Activated CD4-positive, alpha-beta memory T cell treated with anti-CD3 and anti-CD28 coated beads for 36 hours (primary cell): ENCODE results near the gene PHACTR1. TPM values are rescaled to one million over a fixed set of nuclear protein-coding genes. Genes with fewer than 3 reads are reported as not detected.
A peak's percentile ranks its signal among the peaks of the same experiment; 100 is the strongest.

Source experiments
- CTCF ChIA-PET: fragments of 350-600 bp; sonication (Branson Sonifier 250); formaldehyde crosslinking; loops from one replicate; lab custom pipeline; 2021; ENCODE audit warnings: antibody characterized with exemption, inconsistent platforms; lab: Charles Lee
- POLR2A ChIA-PET: fragments of 350-600 bp; sonication (Branson Sonifier 250); formaldehyde crosslinking; loops from one replicate; lab custom pipeline; 2021; ENCODE audit warnings: antibody characterized with exemption; lab: Charles Lee
- DNase-seq: peaks from one replicate; pipeline ENCODE4 v3.0.0-alpha.2; 2020
- H3K27ac Mint-ChIP-seq: one replicate; pipeline ENCODE4 v1.8.0; 2021; ENCODE audit warnings: mixed read lengths
- H3K27me3 Mint-ChIP-seq: one replicate; pipeline ENCODE4 v1.8.0; 2021; ENCODE audit warnings: mixed read lengths
- H3K36me3 Mint-ChIP-seq: one replicate; pipeline ENCODE4 v1.8.0; 2021; ENCODE audit warnings: mixed read lengths
- H3K4me1 Mint-ChIP-seq: one replicate; pipeline ENCODE4 v1.8.0; 2021; ENCODE audit warnings: low read depth, mixed read lengths
- H3K4me3 Mint-ChIP-seq: one replicate; pipeline ENCODE4 v1.8.0; 2021; ENCODE audit warnings: mild to moderate bottlenecking, mixed read lengths
- H3K9me3 Mint-ChIP-seq: one replicate; pipeline ENCODE4 v1.8.0; 2021; ENCODE audit warnings: mixed read lengths
- intact Hi-C: fragments of 100-400 bp; cut with micrococcal nuclease; formaldehyde crosslinking; loops from one replicate; pipeline ENCODE4 v1.15.1; 2023
- total RNA-seq, 2 experiments: library from RNA; stranded (reverse); gene quantifications; one replicate each; pipeline ENCODE4 v1.2.3, GENCODE V29; 2021

PHACTR1 gene
- total RNA-seq, 2 experiments from 2014 or later: not detected

DNA sequence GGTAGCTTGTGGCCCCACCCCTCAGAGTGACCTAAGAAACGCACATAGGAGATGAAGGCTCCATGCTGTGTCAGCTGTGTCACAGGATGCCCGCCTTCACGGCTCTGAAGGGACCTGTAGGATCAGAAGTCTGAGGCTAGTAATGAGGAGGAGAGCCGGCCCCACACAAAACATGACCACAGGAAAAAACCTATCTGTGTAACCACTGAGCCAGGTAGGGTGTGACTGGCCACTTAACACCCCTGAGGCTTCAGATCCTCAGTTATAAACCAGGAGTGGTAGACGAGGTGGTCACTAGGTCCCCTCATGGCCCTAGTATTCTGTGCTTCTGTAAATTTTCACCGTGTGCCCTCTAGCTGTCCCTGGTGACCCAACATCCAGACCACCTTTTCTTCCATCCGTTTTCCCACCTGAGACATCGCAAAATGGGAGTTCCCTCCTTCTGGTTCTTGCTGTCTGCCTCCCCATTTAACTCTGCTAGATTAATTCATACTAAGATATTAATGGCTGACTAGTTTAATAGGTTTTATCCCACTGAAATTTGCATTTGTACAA is 558.9 kb downstream of the PHACTR1 start:
- Mint-ChIP-seq H3K4me3 (no peak overlapping the region), H3K4me1 (peaks cover 16% of the 10 kb centered on the region), H3K27ac (no peak overlapping the region), H3K27me3 (no peaks in the 10 kb centered on the region), H3K9me3 (no peaks in the 10 kb centered on the region), H3K36me3 (no peaks in the 10 kb centered on the region)
- ChIA-PET POLR2A (no interaction called here), CTCF (interaction anchor here (0.6 kb wide), 1 partner anchor 354 kb away, joined by 3 read pairs; no protein-coding TSS in a partner anchor)
- intact Hi-C loops: loop anchor here (2.0 kb wide), 1 partner anchor 53 kb away; the partner anchor contains the start of gene TBC1D7
- no peak for DNase-seq

DNA sequence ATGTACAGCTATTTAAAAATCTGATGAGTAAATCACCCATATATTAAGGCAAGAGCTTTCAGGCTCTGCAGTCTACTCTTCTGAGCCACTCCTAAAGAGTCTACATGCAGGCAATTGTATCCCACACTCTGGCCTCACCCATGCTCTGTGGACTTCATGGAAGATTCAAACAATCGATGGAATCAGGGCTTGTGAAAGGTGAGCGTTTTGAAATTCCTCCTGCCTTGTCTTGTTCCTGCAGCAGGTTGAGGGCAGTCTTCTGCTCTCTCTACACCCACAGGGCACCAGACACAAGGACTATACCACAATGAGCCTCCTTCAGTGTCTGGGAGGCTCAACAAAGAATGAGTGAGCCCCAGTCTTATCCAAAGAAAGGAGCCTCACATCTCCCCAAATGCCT is 560.7 kb downstream of the PHACTR1 start:
- intact Hi-C loops: no loop called here
- no peaks in the 10 kb centered on the region for H3K36me3 Mint-ChIP-seq
- no peaks in the 10 kb centered on the region for H3K9me3 Mint-ChIP-seq
- ChIA-PET POLR2A (no interaction called here), CTCF (no interaction called here)
- no peak for DNase-seq
- no peak overlapping the region for H3K27ac Mint-ChIP-seq
- no peak overlapping the region for H3K4me3 Mint-ChIP-seq
- H3K4me1 Mint-ChIP-seq: peaks cover 16% of the 10 kb centered on the region
- H3K27me3 Mint-ChIP-seq: no peaks in the 10 kb centered on the region

DNA sequence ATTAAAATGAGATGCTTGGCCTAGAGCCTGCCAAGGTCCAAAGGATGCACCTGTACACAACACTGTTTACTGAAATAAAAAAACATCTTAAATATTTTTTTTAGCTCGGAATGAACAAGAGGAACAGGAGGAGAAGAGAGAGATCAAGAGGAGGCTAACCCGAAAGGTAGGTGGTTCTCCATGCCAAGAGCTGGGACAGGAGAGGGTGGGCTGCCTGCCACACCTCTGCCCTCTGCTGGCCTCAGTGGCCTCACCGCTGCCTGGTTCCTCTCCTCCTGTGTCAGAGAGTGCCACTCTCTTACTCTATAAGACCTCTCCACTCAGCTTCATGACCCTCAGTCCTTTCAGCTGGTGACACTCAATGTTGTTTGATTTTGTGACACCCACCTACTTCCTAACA is 561.6 kb downstream of the PHACTR1 start:
- Mint-ChIP-seq H3K36me3 (no peaks in the 10 kb centered on the region), H3K4me1 (peaks cover 15% of the 10 kb centered on the region), H3K27me3 (no peaks in the 10 kb centered on the region), H3K27ac (no peak overlapping the region), H3K4me3 (no peak overlapping the region), H3K9me3 (no peaks in the 10 kb centered on the region)
- intact Hi-C loops: no loop called here
- ChIA-PET POLR2A (no interaction called here), CTCF (interaction anchor here (1.4 kb wide), 2 partner anchors 25 to 83 kb away, joined by 4 read pairs; no protein-coding TSS in a partner anchor)
- DNase-seq: peak; percentile 27

DNA sequence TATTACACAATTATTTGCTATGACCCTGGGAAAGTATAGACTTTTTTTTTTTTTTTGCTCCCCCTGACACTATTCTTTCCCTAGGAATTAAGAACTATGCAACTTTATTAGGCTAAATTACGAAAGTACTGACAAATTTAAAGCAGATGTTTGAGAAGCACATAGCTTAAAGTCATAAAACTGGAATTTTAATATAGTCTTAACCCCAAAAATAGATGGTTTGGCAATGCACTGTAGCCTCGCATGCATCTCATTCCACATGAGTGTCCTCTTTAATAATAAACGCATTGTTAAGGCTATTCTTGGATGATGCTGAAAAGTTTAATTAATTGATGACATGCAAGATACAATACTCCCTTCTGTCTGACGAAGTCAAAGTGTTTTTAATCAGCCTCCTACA is 562.4 kb downstream of the PHACTR1 start:
- Mint-ChIP-seq H3K27ac (no peak overlapping the region), H3K36me3 (no peaks in the 10 kb centered on the region), H3K9me3 (no peaks in the 10 kb centered on the region), H3K4me1 (peaks cover 8% of the 10 kb centered on the region), H3K27me3 (no peaks in the 10 kb centered on the region), H3K4me3 (no peak overlapping the region)
- intact Hi-C loops: no loop called here
- no peak for DNase-seq
- ChIA-PET CTCF (interaction anchor here (1.4 kb wide), 2 partner anchors 24 to 84 kb away, joined by 4 read pairs; no protein-coding TSS in a partner anchor), POLR2A (no interaction called here)

DNA sequence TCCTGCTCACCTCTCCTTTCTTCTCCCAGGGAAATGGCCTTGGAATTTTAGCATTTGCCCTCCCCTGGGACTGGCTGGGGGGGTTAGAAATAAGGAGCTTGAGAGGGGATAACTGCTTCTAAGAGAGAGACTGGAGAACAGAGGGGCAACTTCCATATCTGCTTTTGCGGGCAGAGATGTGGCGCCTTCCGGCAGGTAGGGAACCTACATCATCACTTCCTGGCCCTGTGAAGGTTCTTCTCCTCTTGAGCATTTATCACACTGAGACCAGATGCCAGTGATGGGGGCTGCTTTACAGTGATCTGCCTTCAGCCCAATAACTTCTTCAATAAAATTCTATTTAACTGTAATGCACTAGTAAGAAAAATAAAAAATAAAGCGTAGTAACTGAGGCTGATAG is 563.7 kb downstream of the PHACTR1 start:
- H3K4me3 Mint-ChIP-seq: no peak overlapping the region
- intact Hi-C loops: no loop called here
- H3K36me3 Mint-ChIP-seq: no peaks in the 10 kb centered on the region
- POLR2A ChIA-PET: no interaction called here
- no peak overlapping the region for H3K27ac Mint-ChIP-seq
- no peak for DNase-seq
- CTCF ChIA-PET: no interaction called here
- no peaks in the 10 kb centered on the region for H3K27me3 Mint-ChIP-seq
- H3K4me1 Mint-ChIP-seq: no peaks in the 10 kb centered on the region
- H3K9me3 Mint-ChIP-seq: no peaks in the 10 kb centered on the region

DNA sequence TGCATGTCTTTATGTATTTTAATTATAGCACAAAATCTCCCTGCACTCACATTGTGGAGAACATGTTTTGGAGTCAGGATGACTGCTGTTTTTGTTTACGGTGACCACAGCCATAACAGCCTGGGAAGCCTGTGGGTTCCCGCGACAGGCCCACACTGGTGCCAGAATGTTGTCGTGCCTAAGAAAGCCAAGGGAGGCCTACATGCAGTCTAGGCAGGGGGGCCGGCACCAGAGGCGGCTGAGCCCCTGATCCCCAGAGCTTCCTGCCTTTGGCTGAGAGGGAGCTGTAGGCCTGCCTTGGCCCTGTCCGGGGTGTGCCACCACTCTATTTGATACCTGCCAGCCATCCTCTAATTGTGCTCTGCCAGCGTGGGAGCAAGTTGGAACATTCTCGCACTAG is 565.1 kb downstream of the PHACTR1 start:
- intact Hi-C loops: no loop called here
- no peaks in the 10 kb centered on the region for H3K4me1 Mint-ChIP-seq
- no peaks in the 10 kb centered on the region for H3K27me3 Mint-ChIP-seq
- peaks cover 5% of the 10 kb centered on the region for H3K36me3 Mint-ChIP-seq
- no peak overlapping the region for H3K4me3 Mint-ChIP-seq
- ChIA-PET POLR2A (no interaction called here), CTCF (no interaction called here)
- DNase-seq: no peak
- H3K27ac Mint-ChIP-seq: no peak overlapping the region
- H3K9me3 Mint-ChIP-seq: peaks cover 9% of the 10 kb centered on the region

DNA sequence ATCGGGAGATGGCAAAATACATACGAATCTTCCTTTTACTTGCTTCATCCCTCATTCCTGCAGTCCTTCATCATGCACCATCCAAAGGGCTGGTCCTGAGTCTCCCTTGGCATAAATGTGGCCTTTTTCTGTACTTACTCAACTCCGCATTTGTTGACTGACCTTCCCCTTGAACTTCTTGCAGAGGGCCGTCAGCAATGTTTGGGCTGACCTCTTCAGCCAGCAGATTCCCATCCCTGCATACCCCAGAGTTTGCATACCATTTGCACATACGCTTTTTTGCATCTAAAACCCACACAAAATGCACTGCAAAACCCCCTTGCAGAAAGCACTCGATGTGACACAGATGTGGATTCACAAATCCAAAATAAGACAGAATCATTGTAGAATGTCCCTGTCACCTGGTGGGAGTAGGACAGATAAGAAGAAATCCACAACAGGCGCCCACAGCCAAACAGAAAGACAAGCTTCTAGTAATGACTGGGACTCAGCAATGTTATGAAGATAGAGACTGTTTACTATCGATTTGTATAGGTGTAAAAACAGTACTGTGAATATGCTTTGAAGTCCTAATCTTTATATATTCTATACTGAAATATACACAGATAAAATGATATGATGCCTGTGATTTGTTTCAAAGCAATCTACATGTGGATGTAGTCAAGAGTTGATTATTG is 566.0 kb downstream of the PHACTR1 start:
- ChIA-PET POLR2A (interaction anchor here (0.6 to 1.3 kb wide), 2 partner anchors 8 to 285 kb away, joined by 3 to 4 read pairs; no protein-coding TSS in a partner anchor), CTCF (interaction anchor here (0.9 kb wide), 1 partner anchor 19 kb away, joined by 3 read pairs; no protein-coding TSS in a partner anchor)
- H3K27ac Mint-ChIP-seq: no peak overlapping the region
- H3K9me3 Mint-ChIP-seq: peaks cover 17% of the 10 kb centered on the region
- DNase-seq: peak; percentile 37
- no peaks in the 10 kb centered on the region for H3K4me1 Mint-ChIP-seq
- no peak overlapping the region for H3K4me3 Mint-ChIP-seq
- no peaks in the 10 kb centered on the region for H3K27me3 Mint-ChIP-seq
- intact Hi-C loops: no loop called here
- H3K36me3 Mint-ChIP-seq: peaks cover 13% of the 10 kb centered on the region

DNA sequence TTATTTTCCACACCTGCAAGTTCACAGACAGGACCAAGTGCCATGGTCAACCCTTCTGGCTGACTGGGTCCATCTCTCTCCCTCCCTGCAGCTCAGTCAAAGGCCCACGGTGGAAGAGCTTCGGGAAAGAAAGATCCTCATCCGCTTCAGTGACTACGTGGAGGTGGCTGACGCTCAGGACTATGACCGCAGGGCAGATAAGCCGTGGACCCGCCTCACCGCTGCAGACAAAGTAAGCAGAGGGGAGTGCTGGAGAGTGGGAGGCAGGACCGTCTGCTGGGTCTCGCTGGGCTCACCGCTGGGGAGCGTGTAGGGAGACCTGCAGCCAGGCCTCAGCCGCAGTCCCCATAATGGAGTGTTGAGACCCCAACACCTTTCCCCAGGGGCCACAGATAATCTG is 566.8 kb downstream of the PHACTR1 start:
- POLR2A ChIA-PET: interaction anchor here (0.6 to 1.3 kb wide), 2 partner anchors 9 to 284 kb away, joined by 3 to 4 read pairs; no protein-coding TSS in a partner anchor
- no peak overlapping the region for H3K4me3 Mint-ChIP-seq
- H3K27me3 Mint-ChIP-seq: no peaks in the 10 kb centered on the region
- no peaks in the 10 kb centered on the region for H3K4me1 Mint-ChIP-seq
- no peak overlapping the region for H3K27ac Mint-ChIP-seq
- peaks cover 17% of the 10 kb centered on the region for H3K36me3 Mint-ChIP-seq
- DNase-seq: no peak
- H3K9me3 Mint-ChIP-seq: peaks cover 24% of the 10 kb centered on the region
- CTCF ChIA-PET: interaction anchor here (0.9 kb wide), 1 partner anchor 19 kb away, joined by 3 read pairs; no protein-coding TSS in a partner anchor
- intact Hi-C loops: no loop called here

DNA sequence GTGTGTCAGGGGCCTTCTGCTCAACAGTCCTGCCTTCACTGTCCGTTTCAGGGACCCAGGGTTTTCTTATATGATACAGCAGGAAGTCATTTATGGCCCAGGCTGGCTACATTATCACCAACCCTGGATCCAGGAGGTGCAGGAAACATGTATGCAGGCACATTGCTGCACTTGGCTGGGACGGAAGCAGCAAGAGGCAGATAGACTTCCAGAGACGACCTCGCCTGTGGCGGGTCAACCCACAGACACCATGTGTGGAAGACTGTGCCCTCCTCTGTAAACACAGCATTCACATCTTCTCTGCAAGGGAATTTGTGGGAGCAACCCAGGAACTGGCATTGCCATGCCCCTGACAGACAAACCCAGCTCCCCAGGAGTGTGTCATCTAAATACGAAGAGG is 568.1 kb downstream of the PHACTR1 start:
- Mint-ChIP-seq H3K27ac (no peak overlapping the region), H3K9me3 (peaks cover 29% of the 10 kb centered on the region), H3K4me3 (no peak overlapping the region), H3K27me3 (no peaks in the 10 kb centered on the region), H3K4me1 (no peaks in the 10 kb centered on the region), H3K36me3 (peaks cover 25% of the 10 kb centered on the region)
- no peak for DNase-seq
- POLR2A ChIA-PET: no interaction called here
- intact Hi-C loops: no loop called here
- CTCF ChIA-PET: no interaction called here

DNA sequence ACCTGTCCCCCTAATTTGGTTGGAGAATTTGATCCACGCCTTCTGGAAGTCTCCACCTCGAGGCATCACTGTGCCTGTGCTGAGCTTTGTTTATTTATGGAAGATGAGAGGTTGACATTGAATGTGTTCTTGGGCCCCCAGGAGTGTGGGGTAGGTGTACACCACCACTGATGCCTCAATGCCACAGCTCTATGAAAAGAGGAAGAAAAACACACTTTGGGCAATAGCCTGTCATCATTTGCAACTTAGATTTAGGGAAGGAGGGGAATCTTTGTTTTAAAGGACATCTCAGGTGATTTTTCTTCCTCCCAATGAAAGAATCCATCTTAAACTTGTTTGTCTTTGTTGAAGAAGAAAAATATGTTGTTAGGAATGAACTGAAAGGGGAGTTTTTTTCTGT is 569.1 kb downstream of the PHACTR1 start:
- H3K27me3 Mint-ChIP-seq: no peaks in the 10 kb centered on the region
- intact Hi-C loops: no loop called here
- CTCF ChIA-PET: interaction anchor here (0.6 kb wide), 1 partner anchor 21 kb away, joined by 6 read pairs; no protein-coding TSS in a partner anchor
- no peak overlapping the region for H3K27ac Mint-ChIP-seq
- peaks cover 31% of the 10 kb centered on the region for H3K9me3 Mint-ChIP-seq
- H3K36me3 Mint-ChIP-seq: peaks cover 30% of the 10 kb centered on the region
- DNase-seq: no peak
- no peak overlapping the region for H3K4me3 Mint-ChIP-seq
- no peaks in the 10 kb centered on the region for H3K4me1 Mint-ChIP-seq
- POLR2A ChIA-PET: no interaction called here

DNA sequence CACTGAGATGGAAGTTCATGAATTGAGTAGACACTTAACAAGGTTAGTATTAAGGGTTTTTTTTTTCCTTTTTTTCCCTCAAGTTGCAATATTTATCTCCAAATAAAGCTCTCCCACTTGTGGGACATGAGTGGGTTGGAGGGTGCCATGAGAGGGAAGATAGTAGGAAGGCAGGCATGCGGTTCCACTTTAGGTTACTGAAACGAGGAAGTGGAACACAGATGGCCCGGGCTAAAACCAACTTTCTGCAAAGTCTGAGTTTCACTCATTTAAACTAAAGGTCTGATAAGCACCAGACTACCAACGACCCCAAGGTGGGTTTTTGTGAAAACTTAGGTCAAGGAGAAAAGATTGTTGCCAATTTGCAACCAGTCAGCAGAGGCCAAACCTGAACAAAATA is 569.6 kb downstream of the PHACTR1 start:
- ChIA-PET CTCF (interaction anchor here (0.6 kb wide), 1 partner anchor 20 kb away, joined by 6 read pairs; no protein-coding TSS in a partner anchor), POLR2A (no interaction called here)
- no peaks in the 10 kb centered on the region for H3K27me3 Mint-ChIP-seq
- peaks cover 31% of the 10 kb centered on the region for H3K9me3 Mint-ChIP-seq
- peaks cover 30% of the 10 kb centered on the region for H3K36me3 Mint-ChIP-seq
- H3K4me3 Mint-ChIP-seq: no peak overlapping the region
- H3K27ac Mint-ChIP-seq: no peak overlapping the region
- no peak for DNase-seq
- no peaks in the 10 kb centered on the region for H3K4me1 Mint-ChIP-seq
- intact Hi-C loops: no loop called here

DNA sequence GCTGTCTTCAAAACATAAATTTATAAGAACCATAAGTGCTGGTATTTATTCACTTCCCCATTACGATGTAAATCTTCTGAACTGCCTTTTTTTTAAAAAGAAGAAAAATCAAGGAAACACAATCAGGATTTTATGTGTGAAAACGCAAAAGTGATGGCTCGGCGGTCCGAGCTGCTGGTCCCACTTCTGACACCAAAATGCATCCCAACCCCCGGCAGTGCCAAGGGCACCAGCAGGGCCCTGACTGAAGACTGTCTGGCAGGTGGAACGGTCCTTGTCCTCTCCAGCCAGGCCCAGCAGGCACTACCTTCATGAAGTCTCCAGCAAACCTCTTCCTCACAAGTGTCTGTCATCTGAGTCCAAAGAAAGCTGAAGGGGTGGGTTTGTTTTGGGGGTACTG is 570.5 kb downstream of the PHACTR1 start:
- H3K4me3 Mint-ChIP-seq: no peak overlapping the region
- ChIA-PET POLR2A (no interaction called here), CTCF (interaction anchor here (0.6 kb wide), 1 partner anchor 44 kb away, joined by 4 read pairs; no protein-coding TSS in a partner anchor)
- H3K27me3 Mint-ChIP-seq: no peaks in the 10 kb centered on the region
- no peaks in the 10 kb centered on the region for H3K4me1 Mint-ChIP-seq
- H3K9me3 Mint-ChIP-seq: peaks cover 31% of the 10 kb centered on the region
- H3K27ac Mint-ChIP-seq: no peak overlapping the region
- peaks cover 35% of the 10 kb centered on the region for H3K36me3 Mint-ChIP-seq
- no peak for DNase-seq
- intact Hi-C loops: no loop called here
